Natural killer cell (primary cell): ENCODE measurements around the gene GSTM2. TPM values are rescaled to one million over a fixed set of nuclear protein-coding genes. Genes with fewer than 3 reads are reported as not detected.

Experiments used
- ATAC-seq, 3 donors: fragments of 150-1000 bp in 2 of 3; fragments of 200-7000 bp in 1 of 3; cut with Tn5 transposase; 1 replicate in 1 of 3; 2 replicates in 2 of 3; pipeline ENCODE4 v1.10.0; 2021; ENCODE audit warnings: mild to moderate bottlenecking in 2 of 3, moderate library complexity in 2 of 3
- DNase-seq, 2 donors: peaks; one replicate each; pipeline versions ENCODE4 v3.0.0 to v3.0.0-alpha.2; 2013 to 2021; ENCODE audit warnings: mixed read lengths in 1 of 2
- H3K27ac ChIP-seq: one replicate; pipeline ENCODE4 v1.5.1; 2013; ENCODE audit warnings: mild to moderate bottlenecking, low read length
- H3K27me3 ChIP-seq: one replicate; pipeline ENCODE4 v1.6.1; 2013; ENCODE audit warnings: low read length; ENCODE audit not compliant: control insufficient read depth, insufficient read depth
- H3K36me3 ChIP-seq: one replicate; pipeline ENCODE4 v1.6.1; 2013; ENCODE audit warnings: low read length; ENCODE audit not compliant: control insufficient read depth, insufficient read depth
- H3K4me1 ChIP-seq: one replicate; pipeline ENCODE4 v1.6.1; 2013; ENCODE audit warnings: low read length; ENCODE audit not compliant: control insufficient read depth, insufficient read depth
- H3K4me3 ChIP-seq: one replicate; pipeline ENCODE4 v1.5.1; 2013; ENCODE audit warnings: low read length
- H3K9me3 ChIP-seq: one replicate; pipeline ENCODE4 v1.6.1; 2013; ENCODE audit warnings: low read length; ENCODE audit not compliant: control insufficient read depth, insufficient read depth
- H3K27ac Mint-ChIP-seq, 2 donors: one replicate each; pipeline ENCODE4 v1.8.0; 2022; ENCODE audit warnings: mild to moderate bottlenecking in 2 of 2, mixed read lengths in 2 of 2, moderate library complexity in 1 of 2
- H3K27me3 Mint-ChIP-seq, 2 donors: one replicate each; pipeline ENCODE4 v1.8.0; 2022; ENCODE audit warnings: low read depth in 2 of 2, mixed read lengths in 2 of 2
- H3K36me3 Mint-ChIP-seq: one replicate; pipeline ENCODE4 v1.8.0; 2022; ENCODE audit warnings: mixed read lengths
- H3K4me1 Mint-ChIP-seq, 2 donors: one replicate each; pipeline ENCODE4 v1.8.0; 2022; ENCODE audit warnings: mixed read lengths in 2 of 2
- H3K4me3 Mint-ChIP-seq: one replicate; pipeline ENCODE4 v1.8.0; 2022; ENCODE audit warnings: mild to moderate bottlenecking, moderate library complexity, mixed read lengths
- H3K9me3 Mint-ChIP-seq, 2 donors: one replicate each; pipeline ENCODE4 v1.8.0; 2022; ENCODE audit warnings: mixed read lengths in 2 of 2
- WGBS: methylation state at CpG from one replicate; pipeline ENCODE4 v1.1.7; 2013; ENCODE audit warnings: missing lambda C conversion rate; ENCODE audit not compliant: insufficient coverage; 5-methylcytosine and 5-hydroxymethylcytosine counted together
- intact Hi-C: fragments of 100-400 bp; cut with micrococcal nuclease; formaldehyde crosslinking; loops from one replicate; pipeline ENCODE4 v1.14.2; 2022
- total RNA-seq, 4 donors: library from RNA; stranded (reverse); fragments of 120-200 nt in 1 of 4; gene quantifications; one replicate each; pipeline versions ENCODE4 v1.2.3 to v1.2.4, GENCODE V29; 2013 to 2022
- TF ChIP-seq, protein P1 (sequence below): fragments of 200-600 bp; IDR thresholded peaks from one replicate; pipeline ENCODE4 v1.8.0; 2022; ENCODE audit warnings: antibody characterized with exemption

The GSTM2 gene
- total RNA-seq, 3 donors from 2014 or later (not counting 1 experiment from before 2014, with no cell fraction given): 142 to 315 (median 205) TPM

DNA sequence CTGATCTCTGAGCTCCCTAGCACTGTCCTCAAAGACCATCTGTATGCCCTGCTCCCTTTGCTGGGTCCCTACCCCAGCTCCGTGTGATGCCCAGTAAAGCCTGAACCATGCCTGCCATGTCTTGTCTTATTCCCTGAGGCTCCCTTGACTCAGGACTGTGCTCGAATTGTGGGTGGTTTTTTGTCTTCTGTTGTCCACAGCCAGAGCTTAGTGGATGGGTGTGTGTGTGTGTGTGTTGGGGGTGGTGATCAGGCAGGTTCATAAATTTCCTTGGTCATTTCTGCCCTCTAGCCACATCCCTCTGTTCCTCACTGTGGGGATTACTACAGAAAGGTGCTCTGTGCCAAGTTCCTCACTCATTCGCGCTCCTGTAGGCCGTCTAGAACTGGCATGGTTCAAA lies 49.9 kb downstream of the GSTM2 start:
- TF ChIP-seq, protein P1, sequence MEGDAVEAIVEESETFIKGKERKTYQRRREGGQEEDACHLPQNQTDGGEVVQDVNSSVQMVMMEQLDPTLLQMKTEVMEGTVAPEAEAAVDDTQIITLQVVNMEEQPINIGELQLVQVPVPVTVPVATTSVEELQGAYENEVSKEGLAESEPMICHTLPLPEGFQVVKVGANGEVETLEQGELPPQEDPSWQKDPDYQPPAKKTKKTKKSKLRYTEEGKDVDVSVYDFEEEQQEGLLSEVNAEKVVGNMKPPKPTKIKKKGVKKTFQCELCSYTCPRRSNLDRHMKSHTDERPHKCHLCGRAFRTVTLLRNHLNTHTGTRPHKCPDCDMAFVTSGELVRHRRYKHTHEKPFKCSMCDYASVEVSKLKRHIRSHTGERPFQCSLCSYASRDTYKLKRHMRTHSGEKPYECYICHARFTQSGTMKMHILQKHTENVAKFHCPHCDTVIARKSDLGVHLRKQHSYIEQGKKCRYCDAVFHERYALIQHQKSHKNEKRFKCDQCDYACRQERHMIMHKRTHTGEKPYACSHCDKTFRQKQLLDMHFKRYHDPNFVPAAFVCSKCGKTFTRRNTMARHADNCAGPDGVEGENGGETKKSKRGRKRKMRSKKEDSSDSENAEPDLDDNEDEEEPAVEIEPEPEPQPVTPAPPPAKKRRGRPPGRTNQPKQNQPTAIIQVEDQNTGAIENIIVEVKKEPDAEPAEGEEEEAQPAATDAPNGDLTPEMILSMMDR: no peak
- intact Hi-C loops: no loop called here
- H3K9me3 ChIP-seq: no peaks in the 10 kb centered on the region
- peaks cover 9 to 10% of the 10 kb centered on the region in 2 donors for H3K27me3 Mint-ChIP-seq
- no peak overlapping the region for H3K27ac Mint-ChIP-seq
- H3K36me3 Mint-ChIP-seq: no peaks in the 10 kb centered on the region
- H3K4me3 ChIP-seq: no peak overlapping the region
- WGBS: 96% methylated on average over 5 of the region's 5 CpGs
- no peaks in the 10 kb centered on the region for H3K9me3 Mint-ChIP-seq
- ATAC-seq (no peak), DNase-seq (no peak)
- no peaks in the 10 kb centered on the region for H3K4me1 ChIP-seq
- no peak overlapping the region for H3K27ac ChIP-seq
- H3K4me3 Mint-ChIP-seq: no peak overlapping the region
- H3K27me3 ChIP-seq: no peaks in the 10 kb centered on the region
- H3K4me1 Mint-ChIP-seq: no peaks in the 10 kb centered on the region
- no peaks in the 10 kb centered on the region for H3K36me3 ChIP-seq

DNA sequence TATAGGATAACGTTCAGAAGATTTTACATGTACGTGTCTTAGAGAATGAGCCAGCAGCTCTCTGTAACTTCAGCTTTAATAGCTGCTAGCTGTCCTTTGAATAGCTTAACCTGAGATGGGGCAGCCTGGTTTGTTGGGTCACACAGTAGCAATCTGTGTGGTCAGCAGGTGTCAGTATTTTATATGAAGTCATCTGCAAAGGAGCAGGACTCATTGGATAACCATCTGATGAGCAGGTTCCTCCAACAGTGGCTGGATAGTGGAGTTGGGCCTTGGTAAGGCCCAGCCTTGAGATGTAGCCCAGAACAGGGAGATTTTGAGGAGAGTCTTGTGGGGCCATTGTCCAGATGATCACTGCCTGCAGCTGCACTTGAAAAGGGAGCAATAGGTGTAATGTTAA lies 50.6 kb downstream of the GSTM2 start:
- H3K36me3 Mint-ChIP-seq: no peaks in the 10 kb centered on the region
- H3K4me3 ChIP-seq: no peak overlapping the region
- H3K4me1 Mint-ChIP-seq: no peaks in the 10 kb centered on the region
- ATAC-seq: no peak
- no peaks in the 10 kb centered on the region for H3K36me3 ChIP-seq
- H3K27ac Mint-ChIP-seq: no peak overlapping the region
- H3K4me1 ChIP-seq: no peaks in the 10 kb centered on the region
- no peak overlapping the region for H3K4me3 Mint-ChIP-seq
- H3K27ac ChIP-seq: no peak overlapping the region
- no peaks in the 10 kb centered on the region for H3K27me3 ChIP-seq
- H3K9me3 ChIP-seq: no peaks in the 10 kb centered on the region
- peaks cover 9 to 10% of the 10 kb centered on the region in 2 donors for H3K27me3 Mint-ChIP-seq
- intact Hi-C loops: no loop called here
- WGBS: 93% methylated on average over 2 of the region's 2 CpGs
- TF ChIP-seq, protein P1: no peak
- H3K9me3 Mint-ChIP-seq: no peaks in the 10 kb centered on the region
- no peak for DNase-seq

DNA sequence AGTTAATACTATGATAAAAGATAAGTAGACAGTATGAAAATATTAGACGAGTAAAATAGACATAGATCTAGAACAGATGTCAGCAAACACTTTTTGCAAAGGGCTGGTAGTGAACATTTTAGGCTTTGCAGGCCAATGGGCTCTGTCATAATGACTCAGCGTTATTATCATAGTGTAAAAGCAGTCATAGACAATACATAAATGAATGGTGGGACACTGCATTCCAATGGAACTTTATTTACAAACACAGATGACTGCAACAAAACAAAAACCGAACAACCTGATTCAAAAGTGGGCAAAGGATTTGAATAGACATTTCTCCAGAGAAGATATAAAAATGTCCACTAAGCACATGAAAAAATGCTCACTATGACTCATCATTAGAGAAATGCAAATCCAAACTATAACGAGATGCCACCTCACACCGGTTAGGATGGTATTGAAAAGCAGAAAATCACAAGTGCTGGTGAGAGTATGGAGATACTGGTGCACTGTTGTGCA lies 51.5 kb downstream of the GSTM2 start:
- 65% methylated on average over 5 of the region's 5 CpGs for WGBS
- TF ChIP-seq, protein P1: no peak
- no peaks in the 10 kb centered on the region for H3K36me3 Mint-ChIP-seq

DNA sequence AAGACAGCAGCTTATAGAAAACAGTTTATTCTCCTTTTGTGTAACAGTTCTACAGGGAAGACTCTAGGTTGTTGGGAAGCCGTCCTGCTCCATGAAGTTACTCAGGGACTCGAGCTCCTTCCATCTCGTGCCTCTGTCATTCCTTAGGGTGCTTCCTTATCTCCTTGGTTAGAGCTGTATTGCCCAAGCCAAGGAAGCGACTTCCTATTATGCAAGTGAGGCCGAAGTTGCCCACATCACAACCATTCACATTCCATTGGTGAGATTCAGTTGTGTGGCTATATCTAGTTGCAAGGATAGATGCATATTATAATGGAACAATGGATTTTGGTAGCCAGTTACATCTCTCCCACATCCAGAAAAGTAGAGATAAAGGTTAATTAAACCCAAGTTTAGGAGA lies 53.2 kb downstream of the GSTM2 start:
- Histone ChIP-seq H3K9me3 (no peaks in the 10 kb centered on the region), H3K4me1 (no peaks in the 10 kb centered on the region), H3K27ac (no peak overlapping the region), H3K36me3 (no peaks in the 10 kb centered on the region), H3K27me3 (no peaks in the 10 kb centered on the region), H3K4me3 (no peak overlapping the region)
- Mint-ChIP-seq H3K4me1 (no peaks in the 10 kb centered on the region), H3K4me3 (no peak overlapping the region), H3K27ac (no peak overlapping the region), H3K27me3 (no peaks in the 10 kb centered on the region), H3K9me3 (no peaks in the 10 kb centered on the region), H3K36me3 (no peaks in the 10 kb centered on the region)
- DNase-seq (no peak), ATAC-seq (no peak)
- TF ChIP-seq, protein P1: no peak
- WGBS: 87% methylated on average over 4 of the region's 5 CpGs
- intact Hi-C loops: no loop called here

More for the DNA sequence above, 51.5 kb downstream of the GSTM2 start:
- peaks cover 2 to 5% of the 10 kb centered on the region in 2 donors for H3K27me3 Mint-ChIP-seq
- intact Hi-C loops: no loop called here
- ATAC-seq: no peak
- Histone ChIP-seq H3K36me3 (no peaks in the 10 kb centered on the region), H3K4me3 (no peak overlapping the region), H3K27ac (no peak overlapping the region), H3K9me3 (no peaks in the 10 kb centered on the region), H3K4me1 (no peaks in the 10 kb centered on the region), H3K27me3 (no peaks in the 10 kb centered on the region)
- no peaks in the 10 kb centered on the region for H3K4me1 Mint-ChIP-seq
- H3K27ac Mint-ChIP-seq: no peak overlapping the region
- no peak overlapping the region for H3K4me3 Mint-ChIP-seq
- DNase-seq: no peak
- H3K9me3 Mint-ChIP-seq: no peaks in the 10 kb centered on the region
